ENCODE measurements around the gene TMEM45A.
"Not testable (repeated sequence)": the region's sequence is repeated elsewhere in the genome, so short reads cannot be mapped to it uniquely, and the experiment has no call there.

TMEM45A gene

GRCh38 chr3:100486808-100487207 lies 5.6 kb upstream of the TMEM45A start:
- DNase-seq (ENCODE audit: low read depth): no peak

DNA sequence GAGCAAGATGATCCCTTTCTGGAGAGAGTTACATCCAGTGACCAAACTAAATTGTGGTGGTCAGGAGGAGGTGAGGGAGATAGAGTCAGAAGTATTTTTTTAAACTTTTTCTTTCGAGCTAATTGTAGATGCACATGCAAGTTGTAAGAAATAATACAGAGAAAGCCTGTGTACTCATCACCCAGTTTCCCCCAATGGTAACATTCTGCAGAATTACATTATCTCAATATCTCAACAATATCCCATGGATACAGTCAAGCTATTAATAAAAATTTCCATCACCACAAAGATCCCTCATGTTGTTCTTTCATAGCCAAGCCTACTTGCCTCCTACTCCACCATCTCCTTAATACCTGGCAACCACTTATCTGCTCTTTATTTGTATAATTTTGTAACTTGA lies 3.3 kb upstream of the TMEM45A start:
- DNase-seq (ENCODE audit: low read depth): no peak

DNA sequence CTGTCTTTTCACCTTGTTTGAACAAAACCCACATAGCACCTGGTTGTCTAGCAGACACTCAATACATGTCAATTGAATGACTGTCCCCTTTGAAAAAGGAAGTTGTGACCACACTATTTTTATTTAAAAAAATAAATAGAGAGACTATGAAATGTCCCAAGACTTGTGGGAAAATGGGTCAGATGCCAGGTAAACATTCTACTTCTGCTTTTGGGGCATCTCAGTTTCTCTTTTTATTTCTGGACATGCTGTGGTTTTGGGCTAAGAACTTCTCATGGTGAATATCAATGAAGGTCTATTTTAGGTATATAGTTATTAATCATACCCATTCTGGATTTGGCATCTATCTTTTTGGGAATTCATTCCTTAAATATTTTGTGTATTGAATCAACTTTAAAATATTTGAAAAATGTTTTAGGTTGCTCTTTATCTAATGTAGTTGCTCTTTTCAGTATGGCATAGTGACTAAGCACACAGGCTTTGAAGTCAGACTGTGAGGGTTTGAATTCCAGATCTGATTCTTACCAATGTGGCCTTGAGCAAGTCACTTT lies 4.4 kb downstream of the TMEM45A start:
- DNase-seq (ENCODE audit: low read depth): no peak

DNA sequence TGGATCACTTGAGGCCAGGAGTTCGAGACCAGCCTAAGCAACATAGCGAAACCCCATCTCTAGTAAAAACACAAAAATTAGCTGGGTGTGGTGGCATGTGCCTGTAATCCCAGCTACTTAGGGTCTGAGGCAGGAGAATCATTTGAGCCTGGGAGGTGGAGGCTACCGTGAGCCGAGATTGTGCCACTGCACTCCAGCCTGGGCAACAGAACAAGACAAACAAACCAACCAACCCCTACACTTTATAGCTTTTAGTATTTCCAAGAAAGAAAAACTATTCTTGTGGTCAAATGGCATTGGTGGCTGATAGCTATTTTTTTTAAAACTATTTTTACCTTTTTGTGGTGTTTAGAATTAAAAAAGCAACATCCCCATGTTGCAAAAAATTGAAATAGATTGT lies 7.2 kb downstream of the TMEM45A start:
- DNase-seq (ENCODE audit: low read depth): no peak

DNA sequence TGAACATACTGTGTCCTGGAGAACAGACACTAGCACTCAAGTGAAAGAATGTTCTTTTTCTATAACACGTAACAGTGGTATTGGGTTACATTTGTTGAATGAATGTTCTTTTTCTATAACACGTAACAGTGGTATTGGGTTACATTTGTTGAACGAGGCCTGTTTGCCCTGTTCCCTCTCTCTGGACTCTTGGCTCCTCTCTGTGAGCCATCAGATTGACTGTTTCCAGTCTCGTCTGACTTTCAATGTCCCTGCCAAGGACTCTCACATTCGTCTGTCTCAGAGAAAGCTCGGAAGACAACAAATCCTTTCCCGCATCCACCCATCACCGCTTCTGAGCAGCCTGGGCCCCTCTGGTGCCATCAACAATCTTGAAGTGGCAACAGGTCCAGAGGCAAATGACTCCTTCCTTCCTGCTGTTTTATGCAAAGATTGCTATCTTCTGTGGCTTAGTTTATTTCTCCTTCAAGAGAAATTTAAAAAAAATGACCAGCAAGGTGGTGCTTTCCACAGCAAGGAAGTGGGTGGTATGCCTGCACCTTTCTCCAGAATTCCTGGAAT lies 8.0 kb downstream of the TMEM45A start:
- DNase-seq (ENCODE audit: low read depth): no peak

GRCh38 chr3:100503448-100503847 lies 11.0 kb downstream of the TMEM45A start:
- DNase-seq (ENCODE audit: low read depth): no peak

- DNase-seq (ENCODE audit: low read depth): no peak
Observed at GRCh38 chr3:100506355-100506754, 13.9 kb downstream of the TMEM45A start.

GRCh38 chr3:100509818-100510217 lies 17.4 kb downstream of the TMEM45A start:
- not testable (repeated sequence) for DNase-seq (ENCODE audit: low read depth)

DNA sequence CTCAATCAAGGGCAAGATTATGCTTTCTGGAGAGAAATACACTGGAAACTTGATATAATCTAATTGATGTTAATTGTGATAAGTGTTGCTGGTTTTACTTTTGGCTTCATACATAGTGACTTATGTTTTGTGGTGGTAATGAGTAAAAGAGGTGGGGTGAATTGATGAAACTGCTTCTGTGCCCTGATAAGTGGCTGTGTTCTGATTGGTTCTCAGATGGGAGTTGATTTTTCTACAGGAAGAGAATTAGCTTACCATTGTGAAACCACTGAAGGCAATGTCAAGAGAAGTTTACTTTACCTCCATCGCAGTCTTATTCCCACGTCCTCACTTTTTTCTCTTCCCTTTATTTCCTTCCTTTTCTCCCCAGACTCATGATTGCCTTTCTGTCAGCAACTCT lies 23.8 kb downstream of the TMEM45A start:
- no peak for DNase-seq (ENCODE audit: low read depth)

DNA sequence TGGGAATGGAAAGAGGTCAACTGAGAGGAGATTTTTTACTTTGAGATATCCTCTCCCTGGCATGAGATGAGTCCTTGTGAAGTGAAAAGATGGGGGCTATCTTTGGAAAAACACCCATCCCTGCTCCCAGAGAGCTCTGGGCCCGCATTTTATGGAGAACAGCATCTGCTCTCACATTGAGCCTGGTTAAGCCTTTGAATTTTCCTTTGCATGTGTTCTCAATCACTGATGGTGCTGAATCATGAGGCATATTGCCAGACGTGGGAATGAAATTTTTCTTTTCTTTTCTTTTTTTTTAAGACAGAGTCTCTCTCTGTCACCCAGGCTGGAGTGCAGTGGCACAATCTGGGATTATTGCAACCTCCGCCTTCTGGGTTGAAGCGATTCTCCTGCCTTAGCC lies 24.4 kb downstream of the TMEM45A start:
- no peak for DNase-seq (ENCODE audit: low read depth)

DNA sequence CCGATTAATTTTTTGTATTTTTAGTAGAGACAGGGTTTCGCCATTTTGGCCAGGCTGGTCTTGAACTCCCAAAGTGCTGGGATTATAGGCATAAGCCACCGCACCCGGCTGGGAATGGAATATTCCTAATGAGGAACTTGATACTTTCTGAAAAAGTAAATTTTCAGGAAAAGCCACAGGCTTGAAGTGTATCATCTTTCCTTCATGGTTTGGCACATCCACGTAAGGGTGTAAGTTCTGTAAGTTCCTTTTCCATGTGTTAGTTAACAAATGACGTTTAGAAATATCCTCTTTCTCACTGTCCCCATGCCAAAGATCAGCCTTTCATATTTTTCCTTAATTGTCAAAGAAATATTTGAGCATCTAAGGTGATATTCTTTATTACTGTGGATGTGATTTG lies 24.9 kb downstream of the TMEM45A start:
- no peak for DNase-seq (ENCODE audit: low read depth)

DNA sequence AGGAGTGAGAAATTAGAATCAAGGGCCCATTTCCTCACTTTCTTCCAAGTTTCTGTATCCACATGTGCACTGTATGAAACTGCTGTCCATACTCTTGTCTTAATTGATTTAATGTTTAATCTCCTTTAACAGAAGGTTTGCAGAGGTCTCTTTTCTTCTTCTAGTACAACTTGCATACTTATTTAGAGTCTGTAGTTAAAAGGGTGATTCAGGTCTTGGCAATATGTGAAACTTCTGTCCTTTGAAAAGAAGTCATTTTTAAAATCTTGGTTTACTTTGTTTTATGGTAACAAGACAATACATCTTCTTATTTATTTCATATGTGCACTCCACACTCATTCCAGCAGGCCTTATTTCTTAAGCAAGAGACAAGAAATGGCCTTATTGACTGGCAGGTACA lies 25.8 kb downstream of the TMEM45A start:
- no peak for DNase-seq (ENCODE audit: low read depth)

DNA sequence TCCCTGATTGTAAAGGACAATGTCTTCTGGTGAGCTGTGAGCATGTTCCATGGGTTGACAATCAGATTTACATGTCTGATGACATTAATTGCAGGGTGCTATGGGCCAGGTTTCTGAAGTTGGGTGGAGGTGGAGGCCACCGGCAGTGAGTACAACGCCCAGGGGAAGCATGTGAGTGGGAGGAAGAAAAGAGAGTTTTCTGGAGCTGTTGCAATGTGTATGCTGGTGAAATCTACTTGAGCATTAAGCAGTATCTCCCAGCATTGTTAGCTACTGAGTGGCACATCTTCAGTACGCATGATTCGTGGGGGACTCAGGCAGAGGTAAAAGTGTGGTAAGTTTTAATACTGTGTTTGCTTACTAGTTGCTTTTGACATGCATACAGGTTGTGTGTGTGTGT lies 26.6 kb downstream of the TMEM45A start:
- DNase-seq (ENCODE audit: low read depth): no peak

GRCh38 chr3:100521439-100521845 lies 29.0 kb downstream of the TMEM45A start:
- no peak for DNase-seq (ENCODE audit: low read depth)

GRCh38 chr3:100522125-100522524 lies 29.7 kb downstream of the TMEM45A start:
- no peak for DNase-seq (ENCODE audit: low read depth)

DNA sequence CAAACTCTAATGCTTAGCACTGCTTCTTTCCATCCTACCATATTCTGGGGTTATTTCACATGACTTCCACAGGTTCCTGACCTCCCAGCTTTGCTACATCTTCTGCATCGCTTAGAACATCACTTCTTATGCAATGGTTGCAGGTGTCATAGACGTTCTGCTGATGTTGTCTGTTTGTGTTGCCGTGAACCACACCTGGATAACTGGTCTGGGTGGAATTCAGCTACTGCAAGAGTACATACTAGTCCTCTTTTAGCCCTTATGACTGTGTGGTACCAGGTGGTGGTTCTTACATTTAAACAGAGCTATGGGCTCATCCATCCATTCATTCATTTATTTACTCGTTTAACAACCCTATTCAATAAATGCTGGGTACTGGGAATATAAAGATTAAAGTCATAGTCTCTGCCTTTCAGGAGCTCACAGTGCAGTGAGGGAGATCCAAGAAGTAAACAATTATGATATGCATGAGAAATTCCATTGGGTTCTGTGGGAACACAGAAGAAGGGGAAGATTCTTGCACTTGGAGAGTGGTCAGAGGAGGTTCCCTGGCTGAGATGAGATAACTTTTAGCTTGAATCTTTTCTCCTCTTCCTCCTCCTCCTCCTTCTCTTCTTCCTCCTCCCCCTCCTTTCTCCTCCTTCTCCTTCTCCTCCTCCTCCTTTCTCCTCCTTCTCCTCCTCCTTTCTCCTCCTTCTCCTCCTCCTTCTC lies 30.8 kb downstream of the TMEM45A start:
- DNase-seq (ENCODE audit: low read depth): no peak

GRCh38 chr3:100525753-100526612 lies 33.6 kb downstream of the TMEM45A start:
- DNase-seq (ENCODE audit: low read depth): no peak

DNA sequence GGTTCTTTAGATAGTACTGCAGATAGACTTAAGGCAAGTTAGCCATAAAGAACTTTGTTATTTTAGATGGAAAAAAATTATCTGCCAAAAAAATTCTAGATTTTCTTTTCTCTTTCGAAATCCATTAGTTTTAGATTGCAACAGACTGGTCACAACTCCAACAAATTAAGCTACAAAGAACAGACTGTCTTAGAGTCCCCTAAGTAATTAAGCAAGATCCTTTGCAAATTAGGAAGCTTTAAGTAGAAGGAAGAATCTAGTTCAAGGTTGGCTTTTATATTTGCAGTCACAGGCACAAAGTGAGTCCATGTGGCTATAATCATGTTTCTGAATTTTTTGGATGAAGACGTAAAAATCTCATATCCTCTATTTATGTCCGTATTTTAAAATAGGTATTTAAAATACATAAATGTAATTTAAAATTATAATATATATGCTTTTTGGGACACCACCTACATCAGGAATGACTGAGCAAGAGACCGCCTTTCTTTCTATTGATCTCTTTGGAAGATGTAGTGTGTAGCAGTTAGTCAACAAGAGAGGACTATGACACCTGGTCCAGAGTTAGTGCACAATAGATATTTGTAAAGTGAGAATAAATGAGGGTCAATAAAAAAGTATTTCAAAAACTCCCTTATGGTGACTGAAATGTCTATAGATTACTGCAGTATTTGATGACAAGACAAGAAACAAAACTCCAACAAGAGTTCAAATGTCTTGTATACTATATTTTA lies 34.4 kb downstream of the TMEM45A start:
- no peak for DNase-seq (ENCODE audit: low read depth)

GRCh38 chr3:100527347-100527735 lies 34.9 kb downstream of the TMEM45A start:
- no peak for DNase-seq (ENCODE audit: low read depth)

- DNase-seq (ENCODE audit: low read depth): no peak
Observed at GRCh38 chr3:100531093-100531492, 38.7 kb downstream of the TMEM45A start.

GRCh38 chr3:100532411-100532810 lies 40.0 kb downstream of the TMEM45A start:
- no peak for DNase-seq (ENCODE audit: low read depth)

DNA sequence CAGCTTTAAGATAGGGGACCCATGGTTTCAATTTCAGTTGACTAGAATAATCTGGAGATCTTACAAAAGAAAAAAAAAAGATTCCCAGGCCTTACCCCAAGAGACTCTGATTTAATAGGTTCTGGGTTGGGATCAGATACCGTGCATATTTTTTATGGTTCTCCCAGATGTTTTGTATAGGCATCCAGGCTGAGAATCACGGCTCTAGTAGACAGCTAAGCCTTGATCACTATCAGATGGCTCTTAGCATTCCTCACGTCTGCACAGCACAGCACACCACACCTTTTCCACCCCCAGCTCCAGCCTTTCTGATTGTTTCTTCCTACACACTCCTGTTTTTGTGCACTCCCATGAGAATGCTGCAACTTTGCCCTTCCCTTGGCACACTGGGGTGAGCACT lies 40.8 kb downstream of the TMEM45A start:
- DNase-seq (ENCODE audit: low read depth): no peak

All from stimulated activated CD8-positive, alpha-beta memory T cell treated with anti-CD3 and anti-CD28 coated beads, Interleukin-4, amount 100 ng/mL, for 24 hours (primary cell).